NCI-H69 (cell line): ENCODE results near the gene FIGN.

Experiments
- DNase-seq: peaks from one replicate; lab custom pipeline; 2025; lab: John Stamatoyannopoulos, UW

The FIGN gene

GRCh38 chr2:163709270-163709669 is 26.5 kb downstream of the FIGN start:
- peak; percentile 86 for DNase-seq

- DNase-seq, result peak; percentile 54
Measured at GRCh38 chr2:163708265-163708664, 27.5 kb downstream of the FIGN start.

- peak; percentile 43 for DNase-seq
Measured at GRCh38 chr2:163703386-163703785, 32.4 kb downstream of the FIGN start.

- peak; percentile 38 for DNase-seq
Measured at GRCh38 chr2:163701399-163702195, 34.2 kb downstream of the FIGN start.

- peak; percentile 78 for DNase-seq
Measured at GRCh38 chr2:163698857-163699256, 37.0 kb downstream of the FIGN start.

- DNase-seq, result peak; percentile 20
Measured at GRCh38 chr2:163697846-163698637, 37.8 kb downstream of the FIGN start.

GRCh38 chr2:163697429-163697828 is 38.4 kb downstream of the FIGN start:
- no peak for DNase-seq

- no peak for DNase-seq
Measured at GRCh38 chr2:163693484-163693883, 42.3 kb downstream of the FIGN start.

- DNase-seq, result peak; percentile 18
Measured at GRCh38 chr2:163692611-163693482, 43.0 kb downstream of the FIGN start.

- DNase-seq, result no peak
Measured at GRCh38 chr2:163692081-163692480, 43.7 kb downstream of the FIGN start.

GRCh38 chr2:163690896-163691295 is 44.9 kb downstream of the FIGN start:
- DNase-seq, result no peak

- peak; percentile 32 for DNase-seq
Measured at GRCh38 chr2:163687217-163687616, 48.6 kb downstream of the FIGN start.

GRCh38 chr2:163686289-163686688 is 49.5 kb downstream of the FIGN start:
- DNase-seq, result no peak

GRCh38 chr2:163682695-163683094 is 53.1 kb downstream of the FIGN start:
- DNase-seq, result peak; percentile 25

- DNase-seq, result no peak
Measured at GRCh38 chr2:163681745-163682144, 54.1 kb downstream of the FIGN start.

- no peak for DNase-seq
Measured at GRCh38 chr2:163675388-163675787, 60.4 kb downstream of the FIGN start.

GRCh38 chr2:163673522-163673921 is 62.3 kb downstream of the FIGN start:
- peak; percentile 63 for DNase-seq

GRCh38 chr2:163670929-163671328 is 64.9 kb downstream of the FIGN start:
- DNase-seq, result peak; percentile 93

- no peak for DNase-seq
Measured at GRCh38 chr2:163669506-163669905, 66.3 kb downstream of the FIGN start.

GRCh38 chr2:163667064-163667887 is 68.5 kb downstream of the FIGN start:
- peak; percentile 43 for DNase-seq

- DNase-seq, result peak; percentile 30
Measured at GRCh38 chr2:163665817-163666216, 70.0 kb downstream of the FIGN start.
